GM12892 (cell line): ENCODE results near the gene SYNE1.

Experiments
- POLR2A ChIP-seq: IDR thresholded peaks from 2 replicates; pipeline ENCODE4 v1.6.1; 2011; ENCODE audit warnings: low read depth, low read length, control low read depth
- POLR2AphosphoS5 ChIP-seq: IDR thresholded peaks from 2 replicates; pipeline ENCODE4 v1.6.1; 2011; ENCODE audit warnings: low read depth, low read length, control low read depth

GRCh38 chr6:152263582-152263981 is 373.6 kb downstream of the SYNE1 start:
- TF ChIP-seq POLR2A (no peak), POLR2AphosphoS5 (no peak)
